ENCODE data around the gene SYNE2.

Gene SYNE2

DNA sequence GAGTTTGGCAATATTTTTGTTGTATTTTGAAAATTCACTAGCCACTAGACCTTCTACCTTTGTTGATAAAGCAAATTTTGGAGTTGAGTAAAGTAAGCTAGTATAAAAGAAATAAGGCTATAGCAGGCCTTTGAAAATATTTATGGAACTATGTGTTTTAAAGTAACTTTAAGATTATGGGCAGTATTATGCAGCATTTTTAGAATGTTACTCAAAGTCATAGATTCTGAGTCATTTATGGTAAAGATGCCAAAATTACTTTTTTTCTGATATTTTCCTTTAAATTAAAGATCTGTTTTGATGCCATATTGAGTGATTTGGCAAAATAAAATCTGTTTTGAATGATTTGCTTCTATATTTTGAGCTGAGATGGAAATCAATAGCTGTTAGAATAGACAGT is 57.2 kb downstream of the SYNE2 start:
- H3K27me3 ChIP-seq (ENCODE audit: insufficient read depth, poor library complexity, severe bottlenecking) = peaks cover 40% of the 10 kb centered on the region
- DNase-seq (ENCODE audit: low read depth in 1 of 2, low spot score in 1 of 2) = no peak
- no peak for TF ChIP-seq POLR2AphosphoS5 (IDR thresholded peaks at IDR 0.05; ENCODE audit: low read depth)
- TF ChIP-seq, protein P1, sequence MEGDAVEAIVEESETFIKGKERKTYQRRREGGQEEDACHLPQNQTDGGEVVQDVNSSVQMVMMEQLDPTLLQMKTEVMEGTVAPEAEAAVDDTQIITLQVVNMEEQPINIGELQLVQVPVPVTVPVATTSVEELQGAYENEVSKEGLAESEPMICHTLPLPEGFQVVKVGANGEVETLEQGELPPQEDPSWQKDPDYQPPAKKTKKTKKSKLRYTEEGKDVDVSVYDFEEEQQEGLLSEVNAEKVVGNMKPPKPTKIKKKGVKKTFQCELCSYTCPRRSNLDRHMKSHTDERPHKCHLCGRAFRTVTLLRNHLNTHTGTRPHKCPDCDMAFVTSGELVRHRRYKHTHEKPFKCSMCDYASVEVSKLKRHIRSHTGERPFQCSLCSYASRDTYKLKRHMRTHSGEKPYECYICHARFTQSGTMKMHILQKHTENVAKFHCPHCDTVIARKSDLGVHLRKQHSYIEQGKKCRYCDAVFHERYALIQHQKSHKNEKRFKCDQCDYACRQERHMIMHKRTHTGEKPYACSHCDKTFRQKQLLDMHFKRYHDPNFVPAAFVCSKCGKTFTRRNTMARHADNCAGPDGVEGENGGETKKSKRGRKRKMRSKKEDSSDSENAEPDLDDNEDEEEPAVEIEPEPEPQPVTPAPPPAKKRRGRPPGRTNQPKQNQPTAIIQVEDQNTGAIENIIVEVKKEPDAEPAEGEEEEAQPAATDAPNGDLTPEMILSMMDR (IDR thresholded peaks at IDR 0.05; ENCODE audit: insufficient read depth, low read length) = no peak
- TF ChIP-seq SPI1 (IDR thresholded peaks at IDR 0.05; ENCODE audit: borderline replicate concordance, low read depth) = no peak
- TF ChIP-seq, protein P2, sequence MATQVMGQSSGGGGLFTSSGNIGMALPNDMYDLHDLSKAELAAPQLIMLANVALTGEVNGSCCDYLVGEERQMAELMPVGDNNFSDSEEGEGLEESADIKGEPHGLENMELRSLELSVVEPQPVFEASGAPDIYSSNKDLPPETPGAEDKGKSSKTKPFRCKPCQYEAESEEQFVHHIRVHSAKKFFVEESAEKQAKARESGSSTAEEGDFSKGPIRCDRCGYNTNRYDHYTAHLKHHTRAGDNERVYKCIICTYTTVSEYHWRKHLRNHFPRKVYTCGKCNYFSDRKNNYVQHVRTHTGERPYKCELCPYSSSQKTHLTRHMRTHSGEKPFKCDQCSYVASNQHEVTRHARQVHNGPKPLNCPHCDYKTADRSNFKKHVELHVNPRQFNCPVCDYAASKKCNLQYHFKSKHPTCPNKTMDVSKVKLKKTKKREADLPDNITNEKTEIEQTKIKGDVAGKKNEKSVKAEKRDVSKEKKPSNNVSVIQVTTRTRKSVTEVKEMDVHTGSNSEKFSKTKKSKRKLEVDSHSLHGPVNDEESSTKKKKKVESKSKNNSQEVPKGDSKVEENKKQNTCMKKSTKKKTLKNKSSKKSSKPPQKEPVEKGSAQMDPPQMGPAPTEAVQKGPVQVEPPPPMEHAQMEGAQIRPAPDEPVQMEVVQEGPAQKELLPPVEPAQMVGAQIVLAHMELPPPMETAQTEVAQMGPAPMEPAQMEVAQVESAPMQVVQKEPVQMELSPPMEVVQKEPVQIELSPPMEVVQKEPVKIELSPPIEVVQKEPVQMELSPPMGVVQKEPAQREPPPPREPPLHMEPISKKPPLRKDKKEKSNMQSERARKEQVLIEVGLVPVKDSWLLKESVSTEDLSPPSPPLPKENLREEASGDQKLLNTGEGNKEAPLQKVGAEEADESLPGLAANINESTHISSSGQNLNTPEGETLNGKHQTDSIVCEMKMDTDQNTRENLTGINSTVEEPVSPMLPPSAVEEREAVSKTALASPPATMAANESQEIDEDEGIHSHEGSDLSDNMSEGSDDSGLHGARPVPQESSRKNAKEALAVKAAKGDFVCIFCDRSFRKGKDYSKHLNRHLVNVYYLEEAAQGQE (IDR thresholded peaks at IDR 0.05; ENCODE audit: insufficient replicate concordance, low read depth) = no peak
- TF ChIP-seq GABPA (IDR thresholded peaks at IDR 0.05; ENCODE audit: low read depth) = no peak
- H3K27ac ChIP-seq (replicated peaks) = no peak overlapping the region
- no peak overlapping the region for H3K4me3 ChIP-seq (replicated peaks; ENCODE audit: insufficient read depth, low read length)

DNA sequence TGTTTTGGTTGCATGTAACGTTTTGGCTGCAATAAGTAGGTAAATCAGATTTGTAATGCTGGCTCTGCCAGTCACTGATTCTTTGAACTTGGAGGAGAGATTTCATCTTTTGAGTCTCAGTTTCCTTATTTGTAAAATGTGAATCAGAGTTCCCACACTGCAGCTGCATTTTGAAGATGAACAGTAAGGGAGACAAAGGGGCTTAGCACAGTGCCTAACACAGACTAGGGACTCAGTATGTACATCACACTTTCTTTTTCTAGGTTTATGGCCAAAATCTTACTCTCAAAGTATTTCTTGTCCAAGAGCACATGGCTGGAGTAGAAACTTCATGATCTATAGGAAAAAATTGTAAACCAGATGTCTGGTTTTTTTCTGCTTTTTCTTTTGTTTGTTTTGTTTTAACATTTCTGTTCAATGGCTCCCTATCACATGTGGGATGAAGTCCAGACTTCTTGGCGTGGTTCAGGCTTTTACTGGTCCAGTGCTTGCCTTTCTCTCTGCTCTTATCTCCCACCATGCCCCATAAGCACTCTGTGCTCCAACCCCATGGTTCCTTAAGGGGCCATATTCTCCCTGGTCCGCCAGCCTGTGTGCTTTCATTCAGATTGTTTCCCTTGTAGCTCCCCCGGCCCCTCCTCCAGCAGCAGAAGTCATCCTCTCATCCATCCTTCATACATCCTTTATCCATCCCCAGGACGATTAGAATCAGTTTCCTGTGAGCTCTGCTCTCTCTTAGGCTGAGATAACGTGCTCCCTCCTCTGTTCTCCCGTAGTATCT is 58.0 kb downstream of the SYNE2 start:
- no peak overlapping the region for H3K4me3 ChIP-seq (replicated peaks; ENCODE audit: insufficient read depth, low read length)
- peaks cover 35% of the 10 kb centered on the region for H3K27me3 ChIP-seq (ENCODE audit: insufficient read depth, poor library complexity, severe bottlenecking)
- TF ChIP-seq, protein P2 (IDR thresholded peaks at IDR 0.05; ENCODE audit: insufficient replicate concordance, low read depth) = no peak
- TF ChIP-seq, protein P1 (IDR thresholded peaks at IDR 0.05; ENCODE audit: insufficient read depth, low read length) = no peak
- TF ChIP-seq POLR2AphosphoS5 (IDR thresholded peaks at IDR 0.05; ENCODE audit: low read depth) (no peak), GABPA (IDR thresholded peaks at IDR 0.05; ENCODE audit: low read depth) (no peak), SPI1 (IDR thresholded peaks at IDR 0.05; ENCODE audit: borderline replicate concordance, low read depth) (no peak)
- DNase-seq (ENCODE audit: low read depth in 1 of 2, low spot score in 1 of 2) = no peak
- H3K27ac ChIP-seq (replicated peaks) = no peak overlapping the region

DNA sequence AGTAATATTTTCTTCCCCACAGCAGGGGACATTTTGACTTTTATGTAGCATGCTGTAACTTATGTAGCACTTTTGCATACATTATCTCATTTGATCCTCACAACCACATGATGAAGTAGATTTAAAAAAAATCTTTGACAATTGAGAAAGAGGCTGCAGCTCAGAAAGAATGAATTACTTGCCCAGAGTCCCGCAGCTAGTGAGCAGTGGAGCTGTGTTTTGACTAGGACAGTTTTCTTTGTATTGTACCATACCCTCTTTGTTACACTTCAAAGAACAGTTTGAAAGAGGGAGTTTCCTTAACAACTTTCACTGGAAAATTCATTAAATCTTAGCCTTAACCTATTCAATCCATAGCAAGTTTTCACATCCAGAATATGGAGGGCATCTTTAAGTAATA is 58.6 kb downstream of the SYNE2 start:
- no peak overlapping the region for H3K4me3 ChIP-seq (replicated peaks; ENCODE audit: insufficient read depth, low read length)
- H3K27me3 ChIP-seq (ENCODE audit: insufficient read depth, poor library complexity, severe bottlenecking) = peaks cover 29% of the 10 kb centered on the region

More for the DNA sequence above, 58.6 kb downstream of the SYNE2 start:
- no peak overlapping the region for H3K27ac ChIP-seq (replicated peaks)
- DNase-seq (ENCODE audit: low read depth in 1 of 2, low spot score in 1 of 2) = no peak
- TF ChIP-seq, protein P2 (IDR thresholded peaks at IDR 0.05; ENCODE audit: insufficient replicate concordance, low read depth) = no peak
- no peak for TF ChIP-seq SPI1 (IDR thresholded peaks at IDR 0.05; ENCODE audit: borderline replicate concordance, low read depth)
- no peak for TF ChIP-seq GABPA (IDR thresholded peaks at IDR 0.05; ENCODE audit: low read depth)
- TF ChIP-seq, protein P1 (IDR thresholded peaks at IDR 0.05; ENCODE audit: insufficient read depth, low read length) = no peak
- TF ChIP-seq POLR2AphosphoS5 (IDR thresholded peaks at IDR 0.05; ENCODE audit: low read depth) = no peak

Measured in HL-60 (cell line).